Measurements from ENCODE around the gene NDC80.

DNA sequence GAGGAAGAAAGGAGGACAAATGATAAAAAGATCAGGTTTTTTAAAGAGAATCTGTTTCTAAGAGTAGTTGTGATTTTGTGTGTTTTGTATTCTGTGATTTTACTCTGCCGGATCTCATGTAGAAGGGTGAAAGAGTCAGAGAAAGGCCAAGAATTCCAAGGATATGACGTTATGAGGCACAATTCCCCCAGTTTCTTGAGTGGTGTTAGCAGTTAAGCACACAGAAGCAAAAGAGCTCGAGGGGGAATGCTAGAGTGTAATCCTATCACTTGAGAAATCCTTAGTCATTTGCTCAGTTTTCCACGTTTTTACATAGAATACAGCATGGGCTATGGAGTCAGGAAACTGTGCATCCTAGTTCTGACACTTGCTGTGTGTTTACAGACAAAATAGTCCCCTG lies 34.9 kb upstream of the NDC80 start:
- TF ChIP-seq POLR2A (IDR thresholded peaks at IDR 0.05) (no peak), EP300 (IDR thresholded peaks at IDR 0.05) (no peak), POLR2AphosphoS5 (IDR thresholded peaks at IDR 0.05) (no peak)
- TF ChIP-seq, protein P1, sequence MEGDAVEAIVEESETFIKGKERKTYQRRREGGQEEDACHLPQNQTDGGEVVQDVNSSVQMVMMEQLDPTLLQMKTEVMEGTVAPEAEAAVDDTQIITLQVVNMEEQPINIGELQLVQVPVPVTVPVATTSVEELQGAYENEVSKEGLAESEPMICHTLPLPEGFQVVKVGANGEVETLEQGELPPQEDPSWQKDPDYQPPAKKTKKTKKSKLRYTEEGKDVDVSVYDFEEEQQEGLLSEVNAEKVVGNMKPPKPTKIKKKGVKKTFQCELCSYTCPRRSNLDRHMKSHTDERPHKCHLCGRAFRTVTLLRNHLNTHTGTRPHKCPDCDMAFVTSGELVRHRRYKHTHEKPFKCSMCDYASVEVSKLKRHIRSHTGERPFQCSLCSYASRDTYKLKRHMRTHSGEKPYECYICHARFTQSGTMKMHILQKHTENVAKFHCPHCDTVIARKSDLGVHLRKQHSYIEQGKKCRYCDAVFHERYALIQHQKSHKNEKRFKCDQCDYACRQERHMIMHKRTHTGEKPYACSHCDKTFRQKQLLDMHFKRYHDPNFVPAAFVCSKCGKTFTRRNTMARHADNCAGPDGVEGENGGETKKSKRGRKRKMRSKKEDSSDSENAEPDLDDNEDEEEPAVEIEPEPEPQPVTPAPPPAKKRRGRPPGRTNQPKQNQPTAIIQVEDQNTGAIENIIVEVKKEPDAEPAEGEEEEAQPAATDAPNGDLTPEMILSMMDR (IDR thresholded peaks at IDR 0.05), result no peak

All from suprapubic skin (tissue), 4 donors.